GM19099 (cell line): ENCODE measurements around the gene LPAR3.
A peak's percentile ranks its signal among the peaks of the same experiment; 100 is the strongest.

Experiments used
- POLR2A ChIP-seq: IDR thresholded peaks from 3 replicates; pipeline ENCODE4 v1.6.1; 2011; ENCODE audit warnings: low read depth; ENCODE audit not compliant: insufficient read length; ENCODE audit errors: extremely low read depth

LPAR3 gene, protein sequence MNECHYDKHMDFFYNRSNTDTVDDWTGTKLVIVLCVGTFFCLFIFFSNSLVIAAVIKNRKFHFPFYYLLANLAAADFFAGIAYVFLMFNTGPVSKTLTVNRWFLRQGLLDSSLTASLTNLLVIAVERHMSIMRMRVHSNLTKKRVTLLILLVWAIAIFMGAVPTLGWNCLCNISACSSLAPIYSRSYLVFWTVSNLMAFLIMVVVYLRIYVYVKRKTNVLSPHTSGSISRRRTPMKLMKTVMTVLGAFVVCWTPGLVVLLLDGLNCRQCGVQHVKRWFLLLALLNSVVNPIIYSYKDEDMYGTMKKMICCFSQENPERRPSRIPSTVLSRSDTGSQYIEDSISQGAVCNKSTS

DNA sequence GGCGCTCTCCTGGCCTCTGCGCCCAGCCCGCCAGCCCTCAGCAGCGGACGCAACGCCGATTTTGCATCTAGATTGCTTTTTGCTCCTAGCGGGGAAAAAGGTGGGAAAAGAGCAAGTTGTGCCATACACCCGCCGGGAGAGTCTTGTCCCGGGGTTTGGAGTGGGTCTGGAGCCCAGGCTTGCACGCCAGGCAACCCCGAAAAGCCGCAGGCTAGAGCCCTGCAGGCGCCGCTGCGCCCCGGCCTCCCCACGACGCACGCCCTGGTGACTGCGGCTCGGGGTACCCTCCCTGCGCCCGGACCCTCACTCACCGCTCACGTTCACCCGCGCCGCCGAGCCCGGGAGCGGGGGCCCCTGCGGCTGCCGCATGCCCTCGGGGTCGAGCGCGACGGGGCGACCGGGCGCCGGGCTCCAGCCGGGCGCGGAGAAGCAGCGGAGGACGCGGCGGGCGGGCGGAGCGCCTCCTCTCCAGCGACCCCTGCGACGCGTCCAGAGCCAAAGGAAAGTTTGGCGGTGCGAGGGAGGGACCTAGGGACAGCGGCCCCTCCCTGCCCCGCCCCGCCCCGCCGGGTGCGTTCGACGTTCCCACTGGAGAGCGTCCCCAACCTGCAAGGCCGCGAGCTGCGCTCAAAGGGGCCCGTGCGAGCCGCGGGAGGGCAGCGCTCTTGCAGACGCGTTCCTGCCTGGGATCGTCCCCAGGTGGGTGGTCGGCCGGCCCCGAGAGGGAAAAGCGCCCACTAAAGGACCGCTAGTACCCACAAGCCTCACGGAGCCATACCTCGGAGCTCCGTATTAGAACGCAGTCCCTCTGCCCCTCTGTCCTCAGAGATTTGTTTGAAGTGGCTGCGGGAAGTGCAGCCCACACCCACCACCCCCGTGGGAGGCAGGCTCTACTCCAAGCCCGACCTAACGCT is at the start of gene LPAR3:
Gene LPAR3, minus strand, starts transcription at position 502 of the 914 bp plus-strand sequence. CDS start 27,086 bp downstream, outside the sequence.
- no peak for TF ChIP-seq POLR2A

DNA sequence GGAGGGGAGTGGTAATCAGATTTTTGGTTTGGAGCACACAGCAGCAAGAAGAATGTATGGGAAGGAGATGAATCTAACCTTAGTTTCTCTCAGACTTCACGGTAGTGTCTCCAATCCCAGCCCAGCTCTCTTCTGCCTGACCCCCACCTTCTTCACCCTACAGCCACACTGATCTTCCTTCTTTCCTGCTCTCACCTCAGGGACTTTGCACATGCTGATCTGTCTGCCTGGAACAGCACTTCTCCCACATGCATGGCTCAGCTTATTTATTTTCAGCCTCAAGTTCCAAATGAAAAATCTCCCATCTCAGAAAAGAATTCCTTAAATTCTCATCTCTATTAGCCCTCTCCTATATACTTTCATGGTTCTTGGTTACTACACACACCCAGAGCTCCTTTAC is 48.8 kb upstream of the LPAR3 start:
- no peak for TF ChIP-seq POLR2A

DNA sequence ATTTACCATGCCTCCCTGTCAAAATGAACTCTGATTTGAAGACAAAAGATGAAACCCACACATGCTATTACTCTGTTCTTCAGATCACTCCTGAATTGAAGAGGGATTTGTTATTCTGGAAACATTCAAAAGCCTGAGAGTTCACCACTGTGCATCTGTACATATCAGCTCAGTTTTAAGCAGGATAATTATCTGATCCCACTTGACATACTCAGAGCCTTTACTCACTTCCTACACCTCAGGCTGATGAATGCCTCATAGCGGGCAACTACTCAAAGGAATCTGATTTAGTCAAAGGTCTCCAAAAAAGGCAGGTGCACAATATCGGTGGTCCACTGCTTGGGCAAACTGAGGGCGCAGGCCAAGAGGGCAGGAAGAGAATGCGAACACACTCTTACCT is 47.5 kb upstream of the LPAR3 start:
- TF ChIP-seq POLR2A, result no peak

DNA sequence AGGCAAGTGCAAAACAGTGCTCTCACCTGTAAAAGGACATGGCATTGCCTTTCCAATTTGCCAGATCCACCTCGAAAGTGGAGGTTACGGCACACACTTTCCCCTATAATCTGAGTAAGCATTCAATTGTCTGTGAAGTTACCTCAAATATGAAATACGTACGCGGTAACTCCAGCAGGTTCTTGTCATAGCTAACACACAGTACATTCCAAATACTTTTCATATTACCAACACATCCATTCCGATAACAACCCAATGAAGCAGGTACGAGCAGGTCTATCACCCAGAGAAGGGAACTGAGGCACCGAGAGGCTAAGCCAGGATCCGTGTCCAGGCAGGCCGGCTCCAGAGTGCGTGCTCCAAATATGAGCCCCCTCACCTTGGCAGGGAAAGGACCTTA is 46.8 kb upstream of the LPAR3 start:
- TF ChIP-seq POLR2A, result no peak

DNA sequence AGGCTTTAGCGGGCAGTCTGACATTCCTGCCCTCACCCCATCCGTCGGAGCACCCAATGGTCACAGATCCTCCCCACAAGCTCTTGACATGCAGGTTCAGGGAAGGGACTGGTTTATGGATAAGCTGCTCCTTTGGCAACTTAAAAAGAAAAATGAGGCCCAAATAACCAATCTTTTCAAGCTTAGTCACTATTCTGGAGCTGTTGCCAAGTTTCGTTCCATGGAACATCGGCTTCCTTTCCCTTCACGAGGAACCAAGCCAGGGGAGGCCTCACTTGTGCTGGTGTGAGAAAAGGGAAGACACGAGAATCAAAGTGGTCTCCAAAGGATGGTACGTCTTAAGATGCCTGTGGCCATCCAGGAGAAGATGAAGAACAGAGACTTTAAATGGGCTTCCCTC is 46.1 kb upstream of the LPAR3 start:
- peak; percentile 17 for TF ChIP-seq POLR2A

DNA sequence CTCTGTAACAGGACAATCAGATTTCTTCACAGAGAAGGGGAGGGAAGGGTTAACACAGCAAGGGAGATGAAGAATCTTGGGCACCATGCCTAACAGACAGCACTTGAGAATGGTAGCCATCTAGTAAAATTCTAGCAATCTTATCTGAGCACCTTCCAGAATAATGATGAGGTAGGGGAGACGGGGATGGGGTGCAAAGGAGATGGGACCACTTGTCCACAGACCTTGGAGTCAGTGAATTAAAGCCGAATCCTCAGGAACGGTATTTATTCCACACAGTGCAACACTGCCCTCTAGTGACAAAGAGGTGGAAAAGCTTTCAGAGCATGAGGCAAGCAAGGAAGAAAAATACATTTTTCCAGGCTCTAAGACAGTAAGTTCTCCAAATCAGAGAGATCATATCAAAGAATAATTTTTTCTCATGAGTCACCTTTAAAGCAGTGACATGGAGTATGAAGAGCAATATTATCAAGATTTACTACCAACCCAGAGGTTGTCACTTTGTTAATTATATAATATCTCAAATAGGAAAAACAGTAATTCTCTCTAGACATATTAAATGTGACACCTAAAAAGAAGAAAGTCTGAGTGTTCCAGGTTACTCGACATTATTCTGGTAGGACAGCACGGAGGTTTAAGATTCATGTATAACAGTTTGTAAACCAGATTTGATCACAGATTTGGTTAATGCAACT is 43.3 kb upstream of the LPAR3 start:
- no peak for TF ChIP-seq POLR2A

DNA sequence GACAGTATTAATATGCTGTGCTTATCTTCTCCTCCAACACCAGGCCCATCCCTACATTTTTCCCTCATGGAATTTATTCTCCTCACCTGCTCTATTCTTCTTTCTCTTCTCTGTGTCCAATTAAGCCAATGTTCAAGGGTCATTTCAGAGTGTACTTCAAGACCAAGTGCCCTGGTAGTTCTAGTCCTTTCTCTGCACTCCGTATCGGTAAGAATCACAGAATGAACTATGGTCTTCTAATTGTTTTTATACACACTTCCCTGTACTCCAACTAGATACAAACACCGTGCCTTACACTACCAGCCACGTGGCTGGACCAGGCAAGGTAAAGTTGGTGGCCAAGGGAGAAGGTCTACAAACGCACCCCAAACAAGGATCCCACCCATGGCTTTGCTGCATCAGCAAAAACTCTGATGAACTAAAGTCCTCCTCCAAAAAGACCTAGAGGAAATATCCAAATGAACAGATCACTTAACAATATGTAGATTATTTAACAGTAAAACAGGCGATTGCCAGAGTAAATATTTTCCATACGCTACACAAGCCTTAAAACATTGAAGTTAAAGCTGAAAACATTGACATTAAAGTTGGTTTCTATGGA is 40.1 kb upstream of the LPAR3 start:
- no peak for TF ChIP-seq POLR2A

DNA sequence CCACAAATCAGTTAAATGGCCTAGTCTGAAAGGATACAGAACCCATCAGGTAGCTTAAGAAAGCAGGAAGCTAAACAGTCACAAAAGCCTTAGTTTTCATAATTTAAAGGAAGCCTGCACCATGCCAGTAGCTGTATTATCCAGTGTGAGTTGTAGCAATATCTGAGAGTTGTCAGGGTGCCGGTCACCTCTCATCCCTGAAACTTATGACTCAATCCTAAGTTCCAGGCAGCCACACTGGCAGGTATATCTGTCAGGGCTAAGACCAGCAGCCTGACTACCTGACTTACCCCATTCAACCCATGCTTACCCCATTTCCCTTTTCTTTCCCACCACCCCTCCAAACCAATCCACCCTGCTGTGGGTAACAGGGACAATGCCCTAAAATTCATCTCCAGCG is 37.8 kb upstream of the LPAR3 start:
- no peak for TF ChIP-seq POLR2A

DNA sequence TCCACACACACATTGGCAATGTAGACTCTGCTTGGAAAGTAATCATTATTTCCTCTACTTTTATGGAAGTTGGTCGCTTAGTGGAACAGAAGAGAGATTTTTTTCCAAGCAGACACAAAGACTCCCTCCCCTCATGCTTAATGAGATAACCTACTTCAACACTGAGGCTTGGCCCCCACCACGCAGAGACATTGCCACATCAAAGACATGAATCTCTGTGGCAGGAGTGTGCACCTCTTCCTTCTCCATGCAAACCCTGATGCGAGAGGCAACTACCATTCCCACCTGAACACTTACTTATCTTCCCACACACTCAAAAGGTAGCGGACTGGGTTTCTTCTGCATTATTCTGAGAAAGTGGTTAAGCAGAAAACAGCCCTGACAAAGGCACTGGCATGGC is 37.3 kb upstream of the LPAR3 start:
- no peak for TF ChIP-seq POLR2A

DNA sequence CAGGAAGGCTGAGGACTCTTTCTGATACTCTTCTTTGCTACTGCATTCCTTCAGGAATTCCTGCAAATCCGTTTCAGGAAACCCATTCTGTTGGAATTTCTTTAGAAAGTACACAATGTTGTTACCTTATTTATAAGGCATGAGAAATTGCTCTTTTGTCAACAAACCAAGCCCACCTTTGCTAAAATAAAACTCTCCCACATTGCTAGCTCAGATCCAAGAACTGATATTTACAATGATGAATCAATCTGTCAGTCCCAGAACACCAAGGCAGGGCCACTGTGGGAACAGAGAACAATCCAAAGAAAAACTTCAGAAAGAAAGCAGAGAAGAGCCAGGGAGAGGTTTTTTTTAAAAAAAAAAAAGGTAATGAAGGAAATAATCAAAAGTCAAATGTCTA is 36.6 kb upstream of the LPAR3 start:
- no peak for TF ChIP-seq POLR2A

DNA sequence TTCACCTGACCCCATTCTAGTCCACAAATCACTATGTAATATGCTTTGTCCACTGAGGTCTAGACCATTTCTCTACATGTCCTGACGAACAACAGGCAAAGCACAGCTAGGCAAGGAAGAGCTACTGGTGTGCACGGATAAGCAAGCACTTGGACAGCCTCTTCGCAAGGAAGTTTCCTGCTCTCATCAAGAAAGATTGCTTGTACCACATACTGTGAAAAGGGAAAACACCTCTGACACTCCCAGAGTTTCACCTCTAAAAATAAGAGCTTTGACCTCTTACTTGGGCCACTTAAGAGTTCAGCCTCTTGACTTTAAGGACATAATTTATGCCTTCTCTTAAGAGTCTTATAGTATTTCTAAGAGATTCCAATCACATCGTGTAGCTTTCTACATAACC is 36.0 kb upstream of the LPAR3 start:
- no peak for TF ChIP-seq POLR2A

DNA sequence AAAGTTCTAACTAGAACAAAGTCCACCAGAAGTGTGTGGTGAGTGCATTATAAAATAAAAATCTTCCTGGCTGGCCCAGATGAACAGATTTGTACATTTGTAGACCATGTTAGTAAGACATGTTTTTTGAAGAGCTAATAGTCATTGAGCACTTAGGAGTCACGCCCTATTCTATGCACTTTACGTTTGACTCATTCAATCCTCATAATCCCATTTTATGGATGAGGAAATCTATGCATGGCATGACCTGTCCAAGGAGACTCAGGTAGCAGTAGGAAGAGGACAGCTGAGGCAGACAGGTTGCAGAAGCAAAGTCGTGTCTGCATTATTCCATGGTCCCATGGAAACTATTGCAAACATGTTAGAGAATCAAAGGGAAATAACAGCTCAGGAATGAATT is 30.3 kb upstream of the LPAR3 start:
- no peak for TF ChIP-seq POLR2A

DNA sequence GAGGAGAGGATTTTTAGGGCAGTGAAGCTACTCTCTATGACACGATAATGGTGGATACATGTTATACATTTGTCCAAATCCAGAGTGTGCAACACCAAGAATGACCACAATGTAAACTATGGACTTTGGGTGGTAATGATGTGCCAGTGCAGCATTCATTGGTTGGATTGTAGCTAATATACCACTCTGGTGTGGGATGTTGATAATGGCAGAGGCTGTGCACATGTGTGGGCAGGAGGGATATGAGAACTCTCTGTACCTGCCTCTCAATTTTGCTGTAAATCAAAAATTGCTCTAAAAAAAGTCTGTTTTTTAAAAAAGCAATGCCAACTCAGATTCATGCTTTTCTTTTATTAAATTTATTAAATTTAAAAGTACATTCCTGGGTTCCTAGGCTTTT is 27.2 kb upstream of the LPAR3 start:
- TF ChIP-seq POLR2A, result no peak

DNA sequence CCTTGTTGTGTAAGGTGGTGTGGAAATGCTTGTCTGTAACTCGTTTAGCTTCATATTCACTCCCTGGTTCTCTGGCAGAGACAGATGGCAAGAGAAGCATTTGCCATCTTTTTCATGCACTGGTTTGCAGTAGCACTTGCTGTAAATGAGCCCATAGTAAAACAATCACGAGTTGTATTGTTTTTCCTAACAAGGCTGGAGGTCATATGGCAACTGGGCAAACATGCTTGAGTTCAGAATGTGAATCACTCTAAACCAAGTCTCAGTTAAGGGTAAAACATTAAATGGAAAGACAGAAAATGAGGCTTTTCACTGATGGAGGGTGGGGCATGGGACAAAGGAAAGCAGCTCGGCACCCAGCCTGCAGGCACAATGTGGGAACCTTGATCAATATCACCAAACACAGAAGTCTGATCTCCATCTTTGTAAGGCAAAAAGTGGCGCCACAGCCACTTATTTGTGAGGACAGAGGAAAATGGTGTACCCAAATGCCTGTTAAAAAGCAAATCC is 26.5 kb upstream of the LPAR3 start:
- no peak for TF ChIP-seq POLR2A
